CD4-positive, alpha-beta memory T cell (primary cell): ENCODE measurements around the gene CAB39L. TPM values are rescaled to one million over a fixed set of nuclear protein-coding genes. Genes with fewer than 3 reads are reported as not detected.

ENCODE experiments used
- CTCF ChIA-PET: fragments of 350-600 bp; sonication (Branson Sonifier 250); formaldehyde crosslinking; loops from one replicate; lab custom pipeline; 2021; ENCODE audit warnings: inconsistent platforms; ENCODE audit not compliant: partially characterized antibody; lab: Charles Lee
- POLR2A ChIA-PET: fragments of 350-600 bp; sonication (Branson Sonifier 250); formaldehyde crosslinking; loops from one replicate; lab custom pipeline; 2021; ENCODE audit not compliant: partially characterized antibody; lab: Charles Lee
- DNase-seq, 5 donors: peaks; one replicate each; pipeline versions ENCODE4 v3.0.0 to v3.0.0-alpha.2; 2020 to 2022; ENCODE audit warnings: mixed read lengths in 1 of 5
- H3K27ac ChIP-seq: one replicate; pipeline ENCODE4 v1.7.0; 2013; ENCODE audit warnings: low read depth, low read length
- H3K27me3 ChIP-seq: 2 replicates; pipeline ENCODE4 v1.7.0; 2013; ENCODE audit warnings: mild to moderate bottlenecking, low read length, moderate library complexity; ENCODE audit not compliant: insufficient read depth
- H3K36me3 ChIP-seq: 2 replicates; pipeline ENCODE4 v1.7.0; 2013; ENCODE audit warnings: mild to moderate bottlenecking, low read length, moderate library complexity; ENCODE audit not compliant: insufficient read depth
- H3K4me1 ChIP-seq: 2 replicates; pipeline ENCODE4 v1.7.0; 2013; ENCODE audit warnings: mild to moderate bottlenecking, low read length, moderate library complexity; ENCODE audit not compliant: insufficient read depth
- H3K4me3 ChIP-seq, 2 donors: one replicate each; pipeline ENCODE4 v1.7.0; 2013; ENCODE audit warnings: low read length in 2 of 2, mild to moderate bottlenecking in 1 of 2
- H3K9me3 ChIP-seq, 2 donors: one replicate each; pipeline ENCODE4 v1.7.0; 2013; ENCODE audit warnings: low read length in 2 of 2, control low read depth in 1 of 2; ENCODE audit not compliant: control insufficient read depth in 1 of 2
- H3K27ac Mint-ChIP-seq, 7 donors: one replicate each; pipeline ENCODE4 v1.8.0; 2020 to 2021; ENCODE audit warnings: mixed read lengths in 7 of 7, mild to moderate bottlenecking in 6 of 7, inconsistent platforms in 3 of 7, moderate library complexity in 3 of 7
- H3K27me3 Mint-ChIP-seq, 2 donors: one replicate each; pipeline ENCODE4 v1.8.0; 2020 to 2021; ENCODE audit warnings: mixed read lengths in 2 of 2
- H3K36me3 Mint-ChIP-seq, 2 donors: one replicate each; pipeline ENCODE4 v1.8.0; 2020 to 2021; ENCODE audit warnings: mixed read lengths in 2 of 2, inconsistent platforms in 1 of 2, mild to moderate bottlenecking in 1 of 2
- H3K4me1 Mint-ChIP-seq, 4 donors: one replicate each; pipeline ENCODE4 v1.8.0; 2020 to 2021; ENCODE audit warnings: mixed read lengths in 4 of 4, mild to moderate bottlenecking in 1 of 4
- H3K4me3 Mint-ChIP-seq, 8 donors: one replicate each; pipeline ENCODE4 v1.8.0; 2020 to 2021; ENCODE audit warnings: mixed read lengths in 8 of 8, mild to moderate bottlenecking in 7 of 8, moderate library complexity in 6 of 8, inconsistent platforms in 3 of 8
- H3K9me3 Mint-ChIP-seq, 8 donors: one replicate each; pipeline ENCODE4 v1.8.0; 2020 to 2021; ENCODE audit warnings: mixed read lengths in 8 of 8, mild to moderate bottlenecking in 5 of 8, inconsistent platforms in 3 of 8, moderate library complexity in 1 of 8
- intact Hi-C: fragments of 100-400 bp; cut with micrococcal nuclease; formaldehyde crosslinking; loops from one replicate; pipeline ENCODE4 v1.15.1; 2023
- polyA plus RNA-seq, 2 donors: library from polyadenylated mRNA; unstranded; fragments of 300-500 nt; fragmentation: Illumina TruSeq; gene quantifications; one replicate each; pipeline ENCODE4 v1.2.3, GENCODE V29; 2021
- total RNA-seq, 2 experiments: library from RNA; stranded (reverse); gene quantifications; one replicate each; pipeline ENCODE4 v1.2.3, GENCODE V29; 2021

Gene CAB39L
- total and polyA plus RNA-seq, 4 experiments from 2014 or later: 4.1 to 7.7 (median 6.1) TPM

GRCh38 chr13:49343255-49343654 is 100.6 kb downstream of the CAB39L start:
- Mint-ChIP-seq H3K27ac (peak overlapping the region in 2 of 7 donors; percentile 2 to 19), H3K4me3 (no peak overlapping the region), H3K27me3 (no peaks in the 10 kb centered on the region), H3K9me3 (no peaks in the 10 kb centered on the region), H3K36me3 (peaks cover 2 to 16% of the 10 kb centered on the region in 2 donors), H3K4me1 (peaks cover 0 to 5% (median 2%) of the 10 kb centered on the region in 4 donors)
- H3K27me3 ChIP-seq: no peaks in the 10 kb centered on the region
- no peaks in the 10 kb centered on the region for H3K4me1 ChIP-seq
- CTCF ChIA-PET: no interaction called here
- no peak for DNase-seq
- intact Hi-C loops: no loop called here
- no peaks in the 10 kb centered on the region for H3K9me3 ChIP-seq
- no peak overlapping the region for H3K4me3 ChIP-seq
- H3K27ac ChIP-seq: no peak overlapping the region
- H3K36me3 ChIP-seq: no peaks in the 10 kb centered on the region
- POLR2A ChIA-PET: interaction anchor here (0.7 kb wide), 1 partner anchor 159 kb away, joined by 3 read pairs; no protein-coding TSS in a partner anchor

- no peak overlapping the region for H3K27ac ChIP-seq
- intact Hi-C loops: no loop called here
- H3K27me3 ChIP-seq: no peaks in the 10 kb centered on the region
- Mint-ChIP-seq H3K27me3 (no peaks in the 10 kb centered on the region), H3K4me3 (no peak overlapping the region), H3K4me1 (peaks cover 0 to 5% (median 2%) of the 10 kb centered on the region in 4 donors), H3K36me3 (peaks cover 4 to 21% of the 10 kb centered on the region in 2 donors), H3K27ac (no peak overlapping the region), H3K9me3 (no peaks in the 10 kb centered on the region)
- ChIA-PET CTCF (no interaction called here), POLR2A (no interaction called here)
- no peak overlapping the region for H3K4me3 ChIP-seq
- H3K9me3 ChIP-seq: no peaks in the 10 kb centered on the region
- no peaks in the 10 kb centered on the region for H3K36me3 ChIP-seq
- H3K4me1 ChIP-seq: no peaks in the 10 kb centered on the region
- DNase-seq: no peak
Measured at GRCh38 chr13:49342454-49342853, 101.4 kb downstream of the CAB39L start.

- no peak for DNase-seq
- H3K27me3 Mint-ChIP-seq: no peaks in the 10 kb centered on the region
Measured at GRCh38 chr13:49341941-49342340, 101.9 kb downstream of the CAB39L start.

GRCh38 chr13:49341517-49341916 is 102.3 kb downstream of the CAB39L start:
- peaks cover 4 to 24% of the 10 kb centered on the region in 2 donors for H3K36me3 Mint-ChIP-seq
- no peak overlapping the region for H3K4me3 ChIP-seq
- no peaks in the 10 kb centered on the region for H3K9me3 Mint-ChIP-seq
- H3K4me1 ChIP-seq: no peaks in the 10 kb centered on the region
- no peaks in the 10 kb centered on the region for H3K9me3 ChIP-seq
- H3K4me3 Mint-ChIP-seq: no peak overlapping the region
- no peaks in the 10 kb centered on the region for H3K36me3 ChIP-seq
- intact Hi-C loops: no loop called here
- no peaks in the 10 kb centered on the region for H3K27me3 Mint-ChIP-seq
- H3K27me3 ChIP-seq: no peaks in the 10 kb centered on the region
- CTCF ChIA-PET: no interaction called here
- POLR2A ChIA-PET: no interaction called here
- H3K27ac ChIP-seq: no peak overlapping the region
- no peak for DNase-seq
- no peak overlapping the region for H3K27ac Mint-ChIP-seq
- peaks cover 0 to 5% (median 2%) of the 10 kb centered on the region in 4 donors for H3K4me1 Mint-ChIP-seq

More at GRCh38 chr13:49341941-49342340, 101.9 kb downstream of the CAB39L start:
- Histone ChIP-seq H3K9me3 (no peaks in the 10 kb centered on the region), H3K27ac (no peak overlapping the region), H3K27me3 (no peaks in the 10 kb centered on the region), H3K4me1 (no peaks in the 10 kb centered on the region), H3K36me3 (no peaks in the 10 kb centered on the region), H3K4me3 (no peak overlapping the region)
- CTCF ChIA-PET: no interaction called here
- POLR2A ChIA-PET: no interaction called here
- no peak overlapping the region for H3K27ac Mint-ChIP-seq
- no peak overlapping the region for H3K4me3 Mint-ChIP-seq
- intact Hi-C loops: no loop called here
- peaks cover 0 to 5% (median 2%) of the 10 kb centered on the region in 4 donors for H3K4me1 Mint-ChIP-seq
- peaks cover 4 to 24% of the 10 kb centered on the region in 2 donors for H3K36me3 Mint-ChIP-seq
- no peaks in the 10 kb centered on the region for H3K9me3 Mint-ChIP-seq

DNA sequence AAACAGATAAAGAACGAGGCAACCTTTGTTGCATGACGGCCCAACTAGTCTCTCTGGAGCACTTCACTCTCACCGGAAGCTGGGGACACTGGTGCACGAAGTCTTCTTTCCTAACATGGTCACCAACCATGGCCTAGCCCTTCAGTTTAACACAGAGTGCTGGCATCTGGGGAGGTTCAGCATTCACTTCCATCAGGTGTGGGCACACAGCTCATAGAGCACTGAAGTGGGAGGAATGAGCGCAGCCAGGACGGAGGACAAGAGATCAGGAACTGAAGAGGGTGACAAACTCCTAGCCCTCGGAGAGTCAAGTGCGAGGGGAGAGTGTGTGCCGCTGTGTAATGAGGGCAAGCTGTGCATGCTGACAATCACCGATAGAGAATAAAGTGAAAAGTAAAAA is 103.7 kb downstream of the CAB39L start:
- Histone ChIP-seq H3K4me3 (no peak overlapping the region), H3K36me3 (no peaks in the 10 kb centered on the region), H3K9me3 (no peaks in the 10 kb centered on the region), H3K4me1 (no peaks in the 10 kb centered on the region), H3K27ac (no peak overlapping the region), H3K27me3 (no peaks in the 10 kb centered on the region)
- H3K27ac Mint-ChIP-seq: peak overlapping the region in 1 of 7 donors; percentile 77
- ChIA-PET CTCF (no interaction called here), POLR2A (no interaction called here)
- intact Hi-C loops: no loop called here
- H3K4me1 Mint-ChIP-seq: peaks cover 0 to 5% (median 2%) of the 10 kb centered on the region in 4 donors
- H3K9me3 Mint-ChIP-seq: no peaks in the 10 kb centered on the region
- H3K4me3 Mint-ChIP-seq: no peak overlapping the region
- DNase-seq: no peak
- H3K36me3 Mint-ChIP-seq: peaks cover 4 to 24% of the 10 kb centered on the region in 2 donors
- no peaks in the 10 kb centered on the region for H3K27me3 Mint-ChIP-seq

DNA sequence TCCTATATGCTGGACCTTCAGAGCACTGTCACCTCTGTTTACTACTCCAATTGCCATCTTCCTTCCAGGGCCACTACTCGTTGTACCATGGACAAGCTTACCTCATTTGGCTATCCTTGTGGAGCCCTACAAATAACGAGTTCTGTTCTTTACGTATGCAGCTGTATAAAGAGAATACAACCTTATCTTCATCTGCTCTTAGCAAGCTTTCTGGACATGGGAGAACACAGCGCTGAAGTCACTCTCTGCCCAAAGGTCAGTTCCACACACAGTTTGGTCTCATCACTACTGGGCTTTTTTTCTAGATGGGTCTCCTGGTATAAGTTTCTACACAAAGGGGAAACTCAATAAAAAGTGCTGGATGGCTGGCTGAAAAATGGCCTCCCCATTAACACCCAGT is 107.2 kb downstream of the CAB39L start:
- Histone ChIP-seq H3K27ac (no peak overlapping the region), H3K36me3 (no peaks in the 10 kb centered on the region), H3K27me3 (no peaks in the 10 kb centered on the region), H3K4me1 (no peaks in the 10 kb centered on the region), H3K9me3 (no peaks in the 10 kb centered on the region), H3K4me3 (no peak overlapping the region)
- H3K4me3 Mint-ChIP-seq: no peak overlapping the region
- ChIA-PET CTCF (no interaction called here), POLR2A (no interaction called here)
- intact Hi-C loops: no loop called here
- peaks cover 0 to 1% of the 10 kb centered on the region in 2 donors for H3K27me3 Mint-ChIP-seq
- no peak for DNase-seq
- H3K27ac Mint-ChIP-seq: no peak overlapping the region
- no peaks in the 10 kb centered on the region for H3K4me1 Mint-ChIP-seq
- H3K36me3 Mint-ChIP-seq: peaks cover 4 to 19% of the 10 kb centered on the region in 2 donors
- no peaks in the 10 kb centered on the region for H3K9me3 Mint-ChIP-seq

DNA sequence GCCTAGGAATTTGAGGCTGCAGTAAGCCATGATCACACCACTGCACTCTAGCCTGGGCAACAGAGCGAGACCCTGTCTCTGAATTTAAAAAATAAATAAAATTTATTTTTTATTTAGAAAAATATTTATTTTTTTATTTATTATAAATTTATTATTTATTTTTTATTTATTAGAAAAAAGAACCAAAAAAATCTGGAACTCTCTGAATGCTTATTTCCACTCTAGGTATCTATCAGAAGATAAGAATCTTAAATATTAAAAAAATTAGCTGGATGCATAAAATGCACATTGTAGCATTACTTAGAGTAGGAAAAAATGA is 113.4 kb downstream of the CAB39L start:
- Histone ChIP-seq H3K4me3 (no peak overlapping the region), H3K4me1 (no peaks in the 10 kb centered on the region), H3K9me3 (no peaks in the 10 kb centered on the region), H3K27ac (no peak overlapping the region), H3K36me3 (no peaks in the 10 kb centered on the region), H3K27me3 (no peaks in the 10 kb centered on the region)
- no peaks in the 10 kb centered on the region for H3K4me1 Mint-ChIP-seq
- H3K36me3 Mint-ChIP-seq: peaks cover 0 to 3% of the 10 kb centered on the region in 2 donors
- DNase-seq: no peak
- no peak overlapping the region for H3K4me3 Mint-ChIP-seq
- intact Hi-C loops: no loop called here
- no peak overlapping the region for H3K27ac Mint-ChIP-seq
- peaks cover 0 to 1% of the 10 kb centered on the region in 2 donors for H3K27me3 Mint-ChIP-seq
- H3K9me3 Mint-ChIP-seq: no peaks in the 10 kb centered on the region
- ChIA-PET POLR2A (no interaction called here), CTCF (no interaction called here)
